PC-9 (cell line): Measurements from ENCODE around the gene LYPD6B. TPM values are rescaled to one million over a fixed set of nuclear protein-coding genes. Genes with fewer than 3 reads are reported as not detected.

ENCODE experiments used
- BruUV-seq: library from RNA; stranded (reverse); fragments of 400-500 nt; replicated peaks from 2 replicates; lab custom pipeline; 2021; lab: Mats Ljungman, UMichigan
- CTCF ChIA-PET: fragments of 300-600 bp; sonication (Branson Sonifier 250); formaldehyde crosslinking; loops from one replicate; lab custom pipeline; 2022; ENCODE audit warnings: antibody characterized with exemption; lab: Charles Lee
- POLR2A ChIA-PET: fragments of 300-600 bp; sonication (Branson Sonifier 250); formaldehyde crosslinking; loops from one replicate; lab custom pipeline; 2022; ENCODE audit warnings: antibody characterized with exemption; ENCODE audit not compliant: unreplicated experiment; lab: Charles Lee
- DNase-seq, 2 experiments: peaks; one replicate each; pipeline versions ENCODE4 v3.0.0 to v3.0.0-alpha.2; 2015 to 2022; ENCODE audit warnings: mixed read lengths in 1 of 2
- H2AFZ ChIP-seq: fragments of 200-600 bp; sonication (generic); 2 replicates; pipeline ENCODE4 v1.8.1; 2017; ENCODE audit warnings: antibody characterized with exemption
- H3F3A ChIP-seq: fragments of 200-600 bp; sonication (generic); 2 replicates; pipeline ENCODE4 v1.8.1; 2017; ENCODE audit warnings: antibody characterized with exemption, mild to moderate bottlenecking, low read depth; ENCODE audit not compliant: insufficient read depth
- H3K27ac ChIP-seq: fragments of 200-600 bp; sonication (generic); 2 replicates; pipeline ENCODE4 v1.6.1; 2016; ENCODE audit warnings: mixed run types
- H3K27me3 ChIP-seq: fragments of 200-600 bp; sonication (generic); 2 replicates; pipeline ENCODE4 v1.6.1; 2016; ENCODE audit warnings: low read depth, mixed run types; ENCODE audit not compliant: insufficient read depth
- H3K36me3 ChIP-seq: fragments of 200-600 bp; sonication (generic); 2 replicates; pipeline ENCODE4 v1.6.1; 2016; ENCODE audit warnings: low read depth, mixed run types
- H3K4me1 ChIP-seq: fragments of 200-600 bp; sonication (generic); replicated peaks from 2 replicates; pipeline ENCODE4 v1.6.1; 2016; ENCODE audit warnings: mixed run types; ENCODE audit not compliant: insufficient read depth
- H3K4me2 ChIP-seq: fragments of 200-600 bp; sonication (generic); 2 replicates; pipeline ENCODE4 v1.6.1; 2017; ENCODE audit warnings: mixed run types
- H3K4me3 ChIP-seq: fragments of 200-600 bp; sonication (generic); 2 replicates; pipeline ENCODE4 v1.6.1; 2016; ENCODE audit warnings: mixed run types
- H3K79me2 ChIP-seq: fragments of 200-600 bp; sonication (generic); 2 replicates; pipeline ENCODE4 v1.6.1; 2017; ENCODE audit warnings: low read depth, mixed run types
- H3K9me2 ChIP-seq: fragments of 200-600 bp; sonication (generic); 2 replicates; pipeline ENCODE4 v1.8.1; 2017; ENCODE audit warnings: mild to moderate bottlenecking; ENCODE audit not compliant: insufficient read depth
- H3K9me3 ChIP-seq: fragments of 200-600 bp; sonication (generic); 2 replicates; pipeline ENCODE4 v1.8.1; 2016; ENCODE audit warnings: low read depth; ENCODE audit not compliant: insufficient read depth
- H4K20me1 ChIP-seq: fragments of 200-600 bp; sonication (generic); 2 replicates; pipeline ENCODE4 v1.8.1; 2017; ENCODE audit not compliant: insufficient read depth
- EZH2 ChIP-seq: fragments of 200-600 bp; sonication (generic); IDR thresholded peaks from 2 replicates; pipeline ENCODE4 v1.8.0; 2017; ENCODE audit warnings: antibody characterized with exemption, low read depth
- intact Hi-C: fragments of 100-400 bp; cut with micrococcal nuclease; formaldehyde crosslinking; loops from one replicate; pipeline ENCODE4 v1.10.0; 2022; ENCODE audit not compliant: unreplicated experiment
- total RNA-seq: library from RNA; stranded (reverse); gene quantifications from 2 replicates; pipeline ENCODE4 v1.2.3, GENCODE V29; 2021
- TF ChIP-seq, protein P1 (sequence below): fragments of 200-600 bp; sonication (generic); conservative IDR thresholded peaks from 2 replicates; pipeline ENCODE4 v1.6.1; 2017; ENCODE audit warnings: mixed run types, antibody characterized with exemption, mild to moderate bottlenecking, moderate library complexity

The LYPD6B gene
- total RNA-seq, 1 experiment from 2014 or later = 10.0 TPM

DNA sequence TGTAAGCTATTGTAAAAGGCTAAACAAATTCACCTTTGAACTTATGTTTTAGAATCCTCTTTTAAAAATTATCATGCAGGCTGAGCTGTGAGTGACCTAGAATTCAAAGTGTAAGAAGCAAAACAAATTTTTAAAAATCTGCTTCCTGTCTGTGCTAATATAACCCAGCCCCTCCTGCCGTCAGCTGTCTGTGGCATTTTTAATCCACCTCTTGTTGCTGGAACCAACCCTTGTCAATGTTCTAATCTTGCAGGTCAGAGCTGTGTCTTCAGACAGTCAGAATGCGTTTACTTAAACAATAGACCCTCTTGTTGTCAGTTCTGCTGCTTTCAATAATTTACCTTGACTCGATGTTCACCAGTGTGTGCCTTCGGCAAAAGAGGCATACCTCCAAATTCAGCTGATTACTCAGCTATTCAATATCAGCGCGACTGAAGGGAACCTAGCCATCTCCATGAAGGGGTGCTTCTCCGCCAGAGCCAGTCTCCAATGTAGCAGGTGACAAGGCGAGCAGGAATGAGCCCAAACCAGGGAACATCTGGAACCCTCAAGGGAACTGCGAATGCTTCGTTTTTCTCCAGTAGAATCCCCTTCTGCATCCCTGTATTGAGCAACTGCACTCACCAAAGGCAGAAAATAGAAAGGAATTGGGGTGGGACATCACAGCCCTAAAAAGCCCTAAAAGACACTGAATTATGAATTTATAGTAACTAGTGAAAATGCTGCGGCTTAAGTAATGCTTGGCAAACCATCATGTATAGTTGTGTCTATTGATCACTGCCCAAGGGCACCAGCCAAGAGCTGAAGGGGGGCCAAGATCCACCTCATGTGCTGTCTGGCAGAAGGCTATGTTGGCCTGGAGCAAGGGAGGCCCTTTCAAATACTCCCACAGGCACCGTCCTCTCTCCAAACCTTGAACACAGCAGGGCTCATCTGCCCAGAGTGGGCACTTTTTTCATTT is 62.5 kb downstream of the LYPD6B start:
- ChIA-PET CTCF (no interaction called here), POLR2A (no interaction called here)
- no peak overlapping the region for H3K4me3 ChIP-seq

GRCh38 chr2:149101818-149102217 is 63.3 kb downstream of the LYPD6B start:
- Histone ChIP-seq H2AFZ (no peak overlapping the region), H3K36me3 (0 out of 2 replicates have a peak, but pooled peaks cover 12% of the 10 kb centered on the region), H3K4me1 (peaks cover 12% of the 10 kb centered on the region), H3K27me3 (no peaks in the 10 kb centered on the region), H3K9me2 (no peaks in the 10 kb centered on the region), H3K4me3 (no peak overlapping the region), H3K9me3 (no peaks in the 10 kb centered on the region), H3K4me2 (no peak overlapping the region), H3K79me2 (peaks cover 11% of the 10 kb centered on the region; the same call in 1 of the 2 replicates), H3K27ac (no peak overlapping the region), H4K20me1 (no peaks in the 10 kb centered on the region), H3F3A (no peaks in the 10 kb centered on the region; the same call in 1 of the 2 replicates)
- CTCF ChIA-PET = no interaction called here
- TF ChIP-seq EZH2 = no peak
- TF ChIP-seq, protein P1, sequence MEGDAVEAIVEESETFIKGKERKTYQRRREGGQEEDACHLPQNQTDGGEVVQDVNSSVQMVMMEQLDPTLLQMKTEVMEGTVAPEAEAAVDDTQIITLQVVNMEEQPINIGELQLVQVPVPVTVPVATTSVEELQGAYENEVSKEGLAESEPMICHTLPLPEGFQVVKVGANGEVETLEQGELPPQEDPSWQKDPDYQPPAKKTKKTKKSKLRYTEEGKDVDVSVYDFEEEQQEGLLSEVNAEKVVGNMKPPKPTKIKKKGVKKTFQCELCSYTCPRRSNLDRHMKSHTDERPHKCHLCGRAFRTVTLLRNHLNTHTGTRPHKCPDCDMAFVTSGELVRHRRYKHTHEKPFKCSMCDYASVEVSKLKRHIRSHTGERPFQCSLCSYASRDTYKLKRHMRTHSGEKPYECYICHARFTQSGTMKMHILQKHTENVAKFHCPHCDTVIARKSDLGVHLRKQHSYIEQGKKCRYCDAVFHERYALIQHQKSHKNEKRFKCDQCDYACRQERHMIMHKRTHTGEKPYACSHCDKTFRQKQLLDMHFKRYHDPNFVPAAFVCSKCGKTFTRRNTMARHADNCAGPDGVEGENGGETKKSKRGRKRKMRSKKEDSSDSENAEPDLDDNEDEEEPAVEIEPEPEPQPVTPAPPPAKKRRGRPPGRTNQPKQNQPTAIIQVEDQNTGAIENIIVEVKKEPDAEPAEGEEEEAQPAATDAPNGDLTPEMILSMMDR = no peak
- POLR2A ChIA-PET = no interaction called here
- no peak for DNase-seq
- no TSS peak for BruUV-seq
- intact Hi-C loops = no loop called here

More for the DNA sequence above, 62.5 kb downstream of the LYPD6B start:
- no peak overlapping the region for H3K4me2 ChIP-seq
- H3K27ac ChIP-seq = no peak overlapping the region
- H3K27me3 ChIP-seq = no peaks in the 10 kb centered on the region
- no peak overlapping the region for H2AFZ ChIP-seq
- intact Hi-C loops = no loop called here
- no peaks in the 10 kb centered on the region; the same call in 1 of the 2 replicates for H3F3A ChIP-seq
- no TSS peak for BruUV-seq
- H3K4me1 ChIP-seq = peaks cover 12% of the 10 kb centered on the region
- TF ChIP-seq, protein P1 = no peak
- TF ChIP-seq EZH2 = no peak
- no peaks in the 10 kb centered on the region for H3K9me2 ChIP-seq
- no peak for DNase-seq
- H3K9me3 ChIP-seq = no peaks in the 10 kb centered on the region
- H3K79me2 ChIP-seq = peaks cover 8% of the 10 kb centered on the region; the same call in 1 of the 2 replicates
- H4K20me1 ChIP-seq = no peaks in the 10 kb centered on the region
- 0 out of 2 replicates have a peak, but pooled peaks cover 12% of the 10 kb centered on the region for H3K36me3 ChIP-seq

DNA sequence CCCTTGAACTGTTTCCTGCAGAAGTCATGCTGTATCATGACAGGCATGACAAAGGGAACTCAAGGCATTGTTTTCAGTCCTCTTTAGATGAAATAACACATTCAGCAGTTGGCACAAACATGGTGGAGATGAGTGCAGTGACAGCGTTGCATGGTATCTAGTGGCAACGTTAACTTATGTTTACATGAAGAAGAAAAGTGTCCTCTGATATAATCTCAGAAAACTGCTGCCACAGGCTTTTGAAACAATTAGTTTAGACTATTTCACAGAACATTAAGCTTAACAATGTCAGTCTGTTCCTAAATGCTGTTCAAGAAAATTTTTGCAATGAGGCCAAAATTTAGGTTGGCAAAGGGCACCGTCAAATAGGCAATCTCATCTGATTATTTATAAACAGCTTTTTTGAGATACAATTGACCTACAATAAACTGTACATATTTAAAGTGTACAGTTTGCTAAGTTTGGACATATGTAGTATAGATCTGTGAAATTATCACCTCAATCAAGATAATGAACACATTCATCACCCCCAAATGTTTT is 64.7 kb downstream of the LYPD6B start:
- Histone ChIP-seq H3K36me3 (0 out of 2 replicates have a peak, but pooled peaks cover 6% of the 10 kb centered on the region), H3K9me2 (no peaks in the 10 kb centered on the region), H3K4me2 (no peak overlapping the region), H2AFZ (no peak overlapping the region), H3K4me1 (peaks cover 10% of the 10 kb centered on the region), H4K20me1 (no peaks in the 10 kb centered on the region), H3K9me3 (no peaks in the 10 kb centered on the region), H3K4me3 (no peak overlapping the region), H3K79me2 (peaks cover 11% of the 10 kb centered on the region; the same call in 1 of the 2 replicates), H3K27me3 (no peaks in the 10 kb centered on the region), H3F3A (no peaks in the 10 kb centered on the region; the same call in 1 of the 2 replicates), H3K27ac (no peak overlapping the region)
- intact Hi-C loops = no loop called here
- ChIA-PET POLR2A (interaction anchor here (0.5 kb wide), 1 partner anchor 1082 kb away, joined by 7 read pairs; the partner anchor contains the start of genes MBD5 and ORC4), CTCF (no interaction called here)
- DNase-seq = no peak
- BruUV-seq = no TSS peak
- TF ChIP-seq, protein P1 = no peak
- TF ChIP-seq EZH2 = no peak
